Measurements from ENCODE around the gene MUCL3. TPM values are rescaled to one million over a fixed set of nuclear protein-coding genes. Genes with fewer than 3 reads are reported as not detected.

The MUCL3 gene
- total and polyA plus RNA-seq, 10 of the 15 experiments (the other 5 are each of a cell fraction or from before 2014, with no cell fraction given): 0.03 to 1.4 (median 0.61) TPM

DNA sequence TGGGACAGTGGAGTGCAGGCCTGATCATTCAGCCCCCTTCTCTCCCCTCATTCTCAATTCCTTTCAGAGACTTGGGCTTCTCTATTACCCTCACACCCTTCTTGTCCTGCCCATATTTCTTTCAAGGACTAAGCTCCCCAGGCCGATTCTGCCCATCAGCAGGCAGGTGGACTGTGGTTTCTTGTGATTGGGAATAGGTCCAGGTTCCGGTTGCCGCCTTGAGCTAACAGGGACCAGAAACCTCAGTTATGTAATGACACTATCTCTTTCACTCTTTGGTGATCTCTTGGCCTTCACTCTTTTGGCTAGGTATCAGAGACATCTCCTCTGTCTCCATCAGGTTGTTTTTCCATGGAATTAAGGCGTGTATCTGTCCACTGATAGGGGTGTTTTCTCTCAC is 6.5 kb downstream of the MUCL3 start:
- in situ Hi-C loops (cut with MboI) (no loop called here), intact Hi-C loops (cut with micrococcal nuclease; ENCODE audit: unreplicated experiment) (no loop called here)
- H3K27me3 ChIP-seq (replicated peaks in 1 of 2; ENCODE audit: control insufficient read depth in 2 of 2, insufficient read depth in 2 of 2, low read length in 1 of 2): peaks cover 0 to 3% of the 10 kb centered on the region in 2 experiments; a peak in 2 of 4 replicates
- no peaks in the 10 kb centered on the region for H3K36me3 ChIP-seq (ENCODE audit: control insufficient read depth in 2 of 2, insufficient read depth in 2 of 2, low read length in 1 of 2)
- CTCF ChIA-PET: interaction anchor here (2.2 kb wide), 1 partner anchor 122 kb away, joined by 6 read pairs; no protein-coding TSS in a partner anchor
- SMC1A ChIA-PET (ENCODE audit: uncharacterized antibody, unreplicated experiment): no interaction called here
- no peak for ATAC-seq
- peaks cover 8% of the 10 kb centered on the region for H3K4me1 ChIP-seq (ENCODE audit: control insufficient read depth, insufficient read depth, low read length)
- no peaks in the 10 kb centered on the region for H3K79me2 ChIP-seq (ENCODE audit: control insufficient read depth, insufficient read depth, low read length)
- POLR2A ChIA-PET: interaction anchor here (1.1 kb wide), 1 partner anchor 8 kb away, joined by 3 read pairs; no protein-coding TSS in a partner anchor
- H2AFZ ChIP-seq (ENCODE audit: control insufficient read depth, low read depth, low read length): no peak overlapping the region
- peaks cover 2% of the 10 kb centered on the region; the same call in 2 of the 3 replicates for H3K9me3 ChIP-seq (replicated peaks; ENCODE audit: control insufficient read depth, insufficient read depth, low read length)
- no peak overlapping the region for H3K4me3 ChIP-seq
- RAD21 ChIA-PET (ENCODE audit: unreplicated experiment): no interaction called here
- H3K4me2 ChIP-seq (ENCODE audit: control insufficient read depth, insufficient read depth): no peak overlapping the region
- BruUV-seq (replicated peaks): no TSS peak
- DNase-seq (ENCODE audit: low read depth, low spot score): no peak
- no peak for TF ChIP-seq MEF2A (IDR thresholded peaks at IDR 0.05; ENCODE audit: insufficient read depth, low read depth, low read length)
- no peak for TF ChIP-seq ZNF207 (IDR thresholded peaks at IDR 0.05; ENCODE audit: borderline replicate concordance)
- no peak for TF ChIP-seq DPF2 (IDR thresholded peaks at IDR 0.05)
- TF ChIP-seq SMAD1 (IDR thresholded peaks at IDR 0.05; ENCODE audit: low read depth, partially characterized antibody): no peak
- TF ChIP-seq FOXK2 (IDR thresholded peaks at IDR 0.05): no peak
- TF ChIP-seq RBBP5 (conservative IDR thresholded peaks at IDR 0.05): no peak
- no peak for TF ChIP-seq NBN (IDR thresholded peaks at IDR 0.05)
- TF ChIP-seq ZNF274 (IDR thresholded peaks at IDR 0.05; ENCODE audit: insufficient read depth, insufficient read length): no peak
- no peak for TF ChIP-seq BHLHE40 (IDR thresholded peaks at IDR 0.05; ENCODE audit: borderline replicate concordance in 1 of 2, low read depth in 2 of 2, low read length in 1 of 2)
- TF ChIP-seq SREBF1 (IDR thresholded peaks at IDR 0.05; ENCODE audit: low read length): no peak
- no peak for TF ChIP-seq MEF2B (IDR thresholded peaks at IDR 0.05; ENCODE audit: partially characterized antibody, poor library complexity, severe bottlenecking)
- TF ChIP-seq ZNF384 (IDR thresholded peaks at IDR 0.05; ENCODE audit: borderline replicate concordance, low read depth, low read length): no peak
- no peaks in the 10 kb centered on the region for H4K20me1 ChIP-seq (ENCODE audit: control insufficient read depth, insufficient read depth)
- FAIRE-seq: no peak
- H3K27ac ChIP-seq (ENCODE audit: control insufficient read depth, insufficient read depth): no peak overlapping the region
- WGBS (ENCODE audit: insufficient coverage, insufficient replicate concordance, low lambda C conversion rate, missing lambda C conversion rate): 53% methylated on average over 4 of the region's 4 CpGs
- no peak overlapping the region for H3K9ac ChIP-seq (ENCODE audit: control insufficient read depth, insufficient read depth, low read length)
